Neutrophil (primary cell): ENCODE measurements around the gene HDHD2.

Experiments used
- H3K27ac ChIP-seq: fragments of 200-600 bp; sonication (generic); 2 replicates; pipeline ENCODE4 v1.5.1; 2016; ENCODE audit warnings: mild to moderate bottlenecking, moderate library complexity
- H3K27me3 ChIP-seq: fragments of 200-600 bp; sonication (generic); 2 replicates; pipeline ENCODE4 v1.6.0; 2016; ENCODE audit warnings: mild to moderate bottlenecking
- H3K36me3 ChIP-seq: fragments of 200-600 bp; sonication (generic); 2 replicates; pipeline ENCODE4 v1.5.1; 2017
- H3K4me1 ChIP-seq, 2 experiments: fragments of 200-600 bp in 1 of 2; sonication (generic) in 1 of 2; 1 replicate in 1 of 2; 2 replicates in 1 of 2; pipeline versions ENCODE4 v1.5.1 to v1.6.1; 2013 to 2016; ENCODE audit warnings: low read depth in 1 of 2, low read length in 1 of 2, mild to moderate bottlenecking in 1 of 2, moderate library complexity in 1 of 2; ENCODE audit not compliant: control insufficient read depth in 1 of 2, insufficient read depth in 1 of 2
- H3K4me3 ChIP-seq, 2 experiments: fragments of 200-600 bp in 1 of 2; sonication (generic) in 1 of 2; 1 replicate in 1 of 2; 2 replicates in 1 of 2; pipeline ENCODE4 v1.5.1; 2013 to 2016; ENCODE audit warnings: low read depth in 1 of 2, low read length in 1 of 2, mild to moderate bottlenecking in 1 of 2, moderate library complexity in 1 of 2
- H3K9me3 ChIP-seq: fragments of 200-600 bp; sonication (generic); 2 replicates; pipeline ENCODE4 v1.5.1; 2016
- CTCF ChIP-seq: fragments of 200-600 bp; sonication (generic); IDR thresholded peaks from 2 replicates; pipeline ENCODE4 v1.5.1; 2016; ENCODE audit warnings: antibody characterized with exemption

The HDHD2 gene

GRCh38 chr18:47075098-47075883 is 75.0 kb downstream of the HDHD2 start:
- H3K36me3 ChIP-seq, result no peaks in the 10 kb centered on the region

GRCh38 chr18:47067648-47068047 is 82.7 kb downstream of the HDHD2 start:
- Histone ChIP-seq H3K36me3 (no peaks in the 10 kb centered on the region), H3K4me3 (no peak overlapping the region), H3K27ac (no peak overlapping the region), H3K4me1 (no peaks in the 10 kb centered on the region), H3K27me3 (no peaks in the 10 kb centered on the region), H3K9me3 (no peaks in the 10 kb centered on the region)
- TF ChIP-seq CTCF, result no peak

More at GRCh38 chr18:47075098-47075883, 75.0 kb downstream of the HDHD2 start:
- no peak overlapping the region for H3K27ac ChIP-seq
- H3K4me1 ChIP-seq, result no peaks in the 10 kb centered on the region
- H3K9me3 ChIP-seq, result no peaks in the 10 kb centered on the region
- no peak overlapping the region for H3K4me3 ChIP-seq
- TF ChIP-seq CTCF, result no peak
- H3K27me3 ChIP-seq, result no peaks in the 10 kb centered on the region

GRCh38 chr18:47063096-47063495 is 87.2 kb downstream of the HDHD2 start:
- Histone ChIP-seq H3K27ac (no peak overlapping the region), H3K36me3 (no peaks in the 10 kb centered on the region), H3K4me3 (no peak overlapping the region), H3K27me3 (no peaks in the 10 kb centered on the region), H3K4me1 (no peaks in the 10 kb centered on the region), H3K9me3 (no peaks in the 10 kb centered on the region)
- no peak for TF ChIP-seq CTCF

GRCh38 chr18:47062471-47062870 is 87.8 kb downstream of the HDHD2 start:
- Histone ChIP-seq H3K4me1 (no peaks in the 10 kb centered on the region), H3K27ac (no peak overlapping the region), H3K27me3 (no peaks in the 10 kb centered on the region), H3K36me3 (no peaks in the 10 kb centered on the region), H3K4me3 (no peak overlapping the region), H3K9me3 (no peaks in the 10 kb centered on the region)
- no peak for TF ChIP-seq CTCF
